ENCODE results near the gene HDLBP.

Gene HDLBP

DNA sequence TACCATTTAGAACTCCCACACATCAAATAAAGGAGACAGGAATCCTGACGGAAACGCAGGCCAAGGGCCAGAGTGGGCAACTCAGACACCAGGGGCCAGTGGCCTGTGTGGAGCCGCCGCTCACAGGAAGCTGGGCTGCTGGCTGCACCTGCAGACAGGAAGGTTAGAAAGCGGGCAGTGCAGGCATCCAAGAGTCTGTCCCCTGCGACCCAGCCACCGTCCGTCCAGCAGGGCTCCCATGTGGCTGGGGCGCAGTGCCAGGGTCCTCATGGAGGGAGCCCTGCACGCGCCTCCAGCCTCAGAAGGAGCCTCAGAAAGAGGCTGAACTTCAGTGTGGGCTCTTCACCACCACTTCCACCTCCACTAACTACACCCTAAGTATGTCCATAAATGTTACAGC, 129.5 kb downstream of the HDLBP start:
- no peak for DNase-seq
- no peak overlapping the region for H3K27ac ChIP-seq
- no peaks in the 10 kb centered on the region for H3K27me3 ChIP-seq (replicated peaks)
- in situ Hi-C loops (cut with HindIII; ENCODE audit: low pct_ligation_motif_present, low sequenced_read_pairs): no loop called here
- TF ChIP-seq, protein P1, sequence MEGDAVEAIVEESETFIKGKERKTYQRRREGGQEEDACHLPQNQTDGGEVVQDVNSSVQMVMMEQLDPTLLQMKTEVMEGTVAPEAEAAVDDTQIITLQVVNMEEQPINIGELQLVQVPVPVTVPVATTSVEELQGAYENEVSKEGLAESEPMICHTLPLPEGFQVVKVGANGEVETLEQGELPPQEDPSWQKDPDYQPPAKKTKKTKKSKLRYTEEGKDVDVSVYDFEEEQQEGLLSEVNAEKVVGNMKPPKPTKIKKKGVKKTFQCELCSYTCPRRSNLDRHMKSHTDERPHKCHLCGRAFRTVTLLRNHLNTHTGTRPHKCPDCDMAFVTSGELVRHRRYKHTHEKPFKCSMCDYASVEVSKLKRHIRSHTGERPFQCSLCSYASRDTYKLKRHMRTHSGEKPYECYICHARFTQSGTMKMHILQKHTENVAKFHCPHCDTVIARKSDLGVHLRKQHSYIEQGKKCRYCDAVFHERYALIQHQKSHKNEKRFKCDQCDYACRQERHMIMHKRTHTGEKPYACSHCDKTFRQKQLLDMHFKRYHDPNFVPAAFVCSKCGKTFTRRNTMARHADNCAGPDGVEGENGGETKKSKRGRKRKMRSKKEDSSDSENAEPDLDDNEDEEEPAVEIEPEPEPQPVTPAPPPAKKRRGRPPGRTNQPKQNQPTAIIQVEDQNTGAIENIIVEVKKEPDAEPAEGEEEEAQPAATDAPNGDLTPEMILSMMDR (IDR thresholded peaks at IDR 0.05; ENCODE audit: low read depth, low read length, missing control alignments): no peak
- H3K4me3 ChIP-seq (ENCODE audit: low read depth, low read length): no peak overlapping the region
- peaks cover 3% of the 10 kb centered on the region for H3K36me3 ChIP-seq (replicated peaks)

DNA sequence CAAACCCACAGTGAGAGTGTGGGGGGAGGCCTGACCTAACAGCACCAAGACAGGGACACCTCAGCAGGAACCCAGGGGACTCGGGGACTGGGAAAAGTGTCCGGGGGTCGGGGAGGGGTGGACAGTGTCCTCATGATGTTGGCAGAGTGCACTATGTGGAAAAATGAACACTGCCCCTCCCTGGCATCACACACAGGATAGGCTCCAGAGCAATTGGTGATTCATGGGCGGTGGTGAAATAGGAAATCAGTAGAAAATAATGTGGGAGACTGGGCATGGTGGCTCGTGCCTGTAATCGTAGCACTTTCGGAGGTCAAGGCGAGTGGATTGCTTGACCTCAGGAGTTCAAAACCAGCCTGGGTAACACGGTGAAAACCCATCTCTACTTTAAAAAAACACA, 130.6 kb downstream of the HDLBP start:
- in situ Hi-C loops (cut with HindIII; ENCODE audit: low pct_ligation_motif_present, low sequenced_read_pairs): no loop called here
- TF ChIP-seq, protein P1 (IDR thresholded peaks at IDR 0.05; ENCODE audit: low read depth, low read length, missing control alignments): no peak
- Histone ChIP-seq H3K36me3 (replicated peaks) (peaks cover 3% of the 10 kb centered on the region), H3K27ac (no peak overlapping the region), H3K27me3 (replicated peaks) (no peaks in the 10 kb centered on the region), H3K4me3 (ENCODE audit: low read depth, low read length) (no peak overlapping the region)
- DNase-seq: no peak

DNA sequence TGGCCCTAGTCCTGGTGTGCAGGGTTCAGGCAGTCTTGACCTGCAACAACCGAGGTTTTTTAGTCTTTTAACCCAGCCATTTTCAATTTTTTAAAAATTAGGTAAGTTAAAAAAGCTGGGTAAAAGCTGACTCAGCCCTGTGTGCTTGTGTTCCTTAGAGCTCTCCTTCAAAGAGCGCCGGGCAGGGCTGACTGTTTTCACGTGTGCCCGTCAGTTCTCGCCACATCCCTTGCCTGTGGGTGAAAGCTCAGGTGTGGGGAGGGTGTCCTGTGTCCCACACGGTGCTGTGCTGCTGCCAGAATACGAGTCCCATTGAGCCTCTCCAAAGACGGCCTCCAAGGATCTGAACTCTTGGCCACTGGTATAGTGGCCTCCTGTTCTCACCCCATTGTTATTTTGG, 132.3 kb downstream of the HDLBP start:
- H3K36me3 ChIP-seq (replicated peaks): peaks cover 6% of the 10 kb centered on the region
- no peaks in the 10 kb centered on the region for H3K27me3 ChIP-seq (replicated peaks)
- TF ChIP-seq, protein P1 (IDR thresholded peaks at IDR 0.05; ENCODE audit: low read depth, low read length, missing control alignments): no peak
- in situ Hi-C loops (cut with HindIII; ENCODE audit: low pct_ligation_motif_present, low sequenced_read_pairs): no loop called here
- no peak for DNase-seq
- no peak overlapping the region for H3K4me3 ChIP-seq (ENCODE audit: low read depth, low read length)
- H3K27ac ChIP-seq: no peak overlapping the region

DNA sequence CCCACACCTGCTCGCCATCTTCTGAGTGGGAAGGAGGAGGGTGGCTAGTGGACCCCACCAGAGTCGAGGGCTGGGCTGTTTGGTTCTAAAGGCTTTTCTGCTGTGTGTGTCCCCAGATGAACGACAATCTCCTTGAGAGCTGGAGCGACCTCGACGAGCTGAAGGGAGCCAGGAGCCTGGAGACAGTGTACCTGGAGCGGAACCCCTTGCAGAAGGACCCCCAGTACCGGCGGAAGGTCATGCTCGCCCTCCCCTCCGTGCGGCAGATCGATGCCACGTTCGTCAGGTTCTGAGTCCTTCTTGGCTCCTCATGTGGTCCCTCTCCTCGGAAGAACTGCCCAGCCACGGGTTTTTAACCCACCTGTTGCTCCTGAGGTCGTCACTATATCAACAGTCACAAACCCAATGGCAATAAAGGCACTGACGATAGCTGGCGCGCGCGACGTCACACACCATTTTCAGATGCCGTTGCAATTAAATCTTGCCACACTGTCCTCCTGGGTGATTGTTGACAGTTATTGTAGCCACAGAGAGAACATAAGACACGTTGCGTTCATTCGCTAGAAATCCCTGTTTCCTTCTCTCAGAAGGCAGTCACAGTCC, 132.8 kb downstream of the HDLBP start:
- no peak for DNase-seq
- Histone ChIP-seq H3K4me3 (ENCODE audit: low read depth, low read length) (no peak overlapping the region), H3K27me3 (replicated peaks) (no peaks in the 10 kb centered on the region), H3K36me3 (replicated peaks) (peaks cover 6% of the 10 kb centered on the region), H3K27ac (no peak overlapping the region)
- in situ Hi-C loops (cut with HindIII; ENCODE audit: low pct_ligation_motif_present, low sequenced_read_pairs): no loop called here
- TF ChIP-seq, protein P1 (IDR thresholded peaks at IDR 0.05; ENCODE audit: low read depth, low read length, missing control alignments): no peak

DNA sequence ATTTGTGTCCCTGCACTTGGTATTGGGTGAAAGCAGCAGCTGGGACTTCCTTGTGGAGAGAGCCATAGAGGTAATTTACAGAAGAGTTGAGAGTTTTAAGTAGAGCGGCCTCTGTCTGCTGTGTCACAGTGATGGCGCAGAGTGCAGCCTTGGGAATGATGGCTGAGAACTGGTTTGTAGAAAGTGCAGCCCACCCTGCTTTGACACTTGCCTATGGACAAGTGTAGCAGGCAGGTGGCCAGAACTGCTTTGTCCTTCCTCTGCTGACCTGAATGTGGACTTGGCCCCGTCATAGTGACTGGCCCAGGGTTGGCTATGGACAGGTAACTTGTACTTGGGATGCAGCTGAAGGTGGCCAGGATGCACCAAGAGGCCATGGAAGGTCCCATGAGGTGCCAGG, 133.3 kb downstream of the HDLBP start:
- Histone ChIP-seq H3K27me3 (replicated peaks) (no peaks in the 10 kb centered on the region), H3K27ac (no peak overlapping the region), H3K36me3 (replicated peaks) (peaks cover 6% of the 10 kb centered on the region), H3K4me3 (ENCODE audit: low read depth, low read length) (no peak overlapping the region)
- TF ChIP-seq, protein P1 (IDR thresholded peaks at IDR 0.05; ENCODE audit: low read depth, low read length, missing control alignments): no peak
- in situ Hi-C loops (cut with HindIII; ENCODE audit: low pct_ligation_motif_present, low sequenced_read_pairs): no loop called here
- DNase-seq: no peak

DNA sequence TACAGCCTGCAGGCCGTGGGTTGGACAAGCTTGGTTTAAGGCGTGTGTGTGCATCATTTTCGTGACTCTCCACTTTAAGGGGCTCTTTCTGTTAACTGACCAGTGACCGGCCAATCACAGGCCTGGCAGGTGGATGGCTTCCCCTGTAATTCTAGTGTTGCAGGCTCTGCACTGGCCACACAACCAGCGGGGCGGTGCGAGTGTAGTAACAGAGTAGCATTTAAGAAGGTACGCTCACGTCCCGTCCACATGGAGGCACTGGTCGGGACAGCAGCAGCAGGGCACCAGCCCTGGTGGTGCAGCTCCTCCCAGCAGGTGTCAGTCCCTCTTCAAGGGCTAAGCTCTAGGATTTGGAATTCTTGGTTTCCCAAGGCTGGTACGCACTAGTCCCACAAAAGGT, 135.0 kb downstream of the HDLBP start:
- Histone ChIP-seq H3K36me3 (replicated peaks) (peaks cover 9% of the 10 kb centered on the region), H3K4me3 (ENCODE audit: low read depth, low read length) (no peak overlapping the region), H3K27ac (no peak overlapping the region), H3K27me3 (replicated peaks) (no peaks in the 10 kb centered on the region)
- in situ Hi-C loops (cut with HindIII; ENCODE audit: low pct_ligation_motif_present, low sequenced_read_pairs): no loop called here
- TF ChIP-seq, protein P1 (IDR thresholded peaks at IDR 0.05; ENCODE audit: low read depth, low read length, missing control alignments): no peak
- DNase-seq: no peak

All from brain microvascular endothelial cell (primary cell).